HepG2 (cell line): Measurements from ENCODE around the gene CERT1. TPM values are rescaled to one million over a fixed set of nuclear protein-coding genes. Genes with fewer than 3 reads are reported as not detected.

Experiments
- AGO1 ChIP-seq: fragments of 200-400 bp; formaldehyde crosslinking; IDR thresholded peaks from 2 replicates; pipeline ENCODE4 v1.6.1; 2017; ENCODE audit warnings: mild to moderate bottlenecking, low read depth, low read length, moderate library complexity; ENCODE audit not compliant: poor library complexity, severe bottlenecking
- CENPT ChIP-seq: sonication (generic); formaldehyde crosslinking; IDR thresholded peaks from 2 replicates; pipeline ENCODE4 v1.8.0; 2022; ENCODE audit warnings: low read depth, mild to moderate bottlenecking, moderate library complexity, missing genetic modification reagents
- FOXK2 ChIP-seq: fragments of 450-650 bp; IDR thresholded peaks from 2 replicates; pipeline ENCODE4 v1.6.1; 2016
- GTF3A ChIP-seq: sonication (generic); formaldehyde crosslinking; conservative IDR thresholded peaks from 2 replicates; pipeline ENCODE4 v1.4.0; 2020; ENCODE audit warnings: mild to moderate bottlenecking, missing genetic modification reagents
- HDAC2 ChIP-seq: sonication (generic); formaldehyde crosslinking; IDR thresholded peaks from 2 replicates; pipeline ENCODE4 v1.4.0; 2020; ENCODE audit warnings: missing genetic modification reagents
- KLF15 ChIP-seq: sonication (generic); formaldehyde crosslinking; IDR thresholded peaks from 2 replicates; pipeline ENCODE4 v1.8.1; 2023; ENCODE audit warnings: borderline replicate concordance, mild to moderate bottlenecking, inconsistent platforms, missing genetic modification reagents, mixed read lengths
- MAZ ChIP-seq, 2 experiments: sonication (generic) in 1 of 2; formaldehyde crosslinking in 1 of 2; IDR thresholded peaks; 2 replicates each; pipeline versions ENCODE4 v1.5.0 to v1.6.1; 2012 to 2020; ENCODE audit warnings: low read depth in 2 of 2, mild to moderate bottlenecking in 2 of 2, borderline replicate concordance in 1 of 2, improper control_type of control experiment in 1 of 2, low read length in 1 of 2, missing genetic modification reagents in 1 of 2, moderate library complexity in 1 of 2
- MIER2 ChIP-seq: IDR thresholded peaks from 2 replicates; pipeline ENCODE4 v1.6.1; 2016; ENCODE audit warnings: missing biosample characterization, missing genetic modification reagents
- POLR2AphosphoS5 ChIP-seq: IDR thresholded peaks from 2 replicates; pipeline ENCODE4 v1.6.1; 2012; ENCODE audit warnings: low read depth, low read length
- PPARG ChIP-seq: conservative IDR thresholded peaks from 2 replicates; pipeline ENCODE4 v1.6.1; 2016; ENCODE audit warnings: missing biosample characterization, missing genetic modification reagents
- SKI ChIP-seq: fragments of 450-650 bp; IDR thresholded peaks from one replicate; pipeline ENCODE4 v1.6.1; 2018; ENCODE audit warnings: mild to moderate bottlenecking; ENCODE audit not compliant: partially characterized antibody
- SOX13 ChIP-seq, 3 experiments: fragments of 450-650 bp in 1 of 3; sonication (generic) in 1 of 3; formaldehyde crosslinking in 1 of 3; IDR thresholded peaks in 2 of 3; conservative IDR thresholded peaks in 1 of 3; 2 replicates each; pipeline versions ENCODE4 v1.5.0 to v1.6.1; 2016 to 2020; ENCODE audit warnings: antibody characterized with exemption in 1 of 3, mild to moderate bottlenecking in 1 of 3, missing compliant biosample characterization in 1 of 3, missing genetic modification reagents in 1 of 3, moderate library complexity in 1 of 3
- TBX3 ChIP-seq: fragments of 450-650 bp; IDR thresholded peaks from 2 replicates; pipeline ENCODE4 v1.6.1; 2017; ENCODE audit warnings: antibody characterized with exemption, mild to moderate bottlenecking, inconsistent platforms, borderline replicate concordance
- TCF7L2 ChIP-seq: IDR thresholded peaks from 2 replicates; pipeline ENCODE4 v1.6.1; 2011; ENCODE audit warnings: mild to moderate bottlenecking, low read depth, low read length, moderate library complexity
- ZMAT3 ChIP-seq: sonication (generic); formaldehyde crosslinking; conservative IDR thresholded peaks from 2 replicates; pipeline ENCODE4 v1.7.0; 2021; ENCODE audit warnings: missing genetic modification reagents
- polyA plus RNA-seq, 8 experiments: library from polyadenylated mRNA; depleted of rRNA in 3 of 8; stranded (reverse) in 7 of 8; unstranded in 1 of 8; fragments of >200 nt; fragmentation: Illumina TruSeq in 4 of 8; extraction: Trizol in 4 of 8; gene quantifications; 2 replicates each; pipeline versions ENCODE4 v1.2.1 to v1.2.3, GENCODE V29; 2011 to 2016; ENCODE audit warnings: low read depth in 4 of 8, missing spikeins in 1 of 8, mixed read lengths in 1 of 8; ENCODE audit not compliant: insufficient read depth in 1 of 8
- total RNA-seq, 5 experiments: library from RNA; depleted of rRNA; stranded (reverse); fragments of >200 nt; fragmentation: Illumina TruSeq; extraction: Trizol; gene quantifications; 2 replicates each; pipeline ENCODE4 v1.2.3, GENCODE V29; 2016; ENCODE audit warnings: low read depth in 1 of 5
- TF ChIP-seq, protein P1 (sequence below): sonication (generic); formaldehyde crosslinking; IDR thresholded peaks from 2 replicates; pipeline ENCODE4 v1.4.0; 2020; ENCODE audit warnings: missing genetic modification reagents, borderline replicate concordance
- TF ChIP-seq, protein P2 (sequence below): sonication (generic); formaldehyde crosslinking; IDR thresholded peaks from 2 replicates; pipeline ENCODE4 v1.5.1; 2020; ENCODE audit warnings: mild to moderate bottlenecking, moderate library complexity, missing genetic modification reagents
- TF ChIP-seq, protein P3 (sequence below): IDR thresholded peaks from 2 replicates; pipeline ENCODE4 v1.6.1; 2018; ENCODE audit warnings: missing genetic modification reagents
- TF ChIP-seq, protein P4 (sequence below): sonication (generic); formaldehyde crosslinking; IDR thresholded peaks from 2 replicates; pipeline ENCODE4 v1.8.1; 2023; ENCODE audit warnings: mild to moderate bottlenecking, inconsistent platforms, moderate library complexity, missing genetic modification reagents, borderline replicate concordance

Gene CERT1
- total and polyA plus RNA-seq, 2 of the 13 experiments (the other 11 are each of a cell fraction or from before 2014, with no cell fraction given), result 8.2 to 12.7 TPM

DNA sequence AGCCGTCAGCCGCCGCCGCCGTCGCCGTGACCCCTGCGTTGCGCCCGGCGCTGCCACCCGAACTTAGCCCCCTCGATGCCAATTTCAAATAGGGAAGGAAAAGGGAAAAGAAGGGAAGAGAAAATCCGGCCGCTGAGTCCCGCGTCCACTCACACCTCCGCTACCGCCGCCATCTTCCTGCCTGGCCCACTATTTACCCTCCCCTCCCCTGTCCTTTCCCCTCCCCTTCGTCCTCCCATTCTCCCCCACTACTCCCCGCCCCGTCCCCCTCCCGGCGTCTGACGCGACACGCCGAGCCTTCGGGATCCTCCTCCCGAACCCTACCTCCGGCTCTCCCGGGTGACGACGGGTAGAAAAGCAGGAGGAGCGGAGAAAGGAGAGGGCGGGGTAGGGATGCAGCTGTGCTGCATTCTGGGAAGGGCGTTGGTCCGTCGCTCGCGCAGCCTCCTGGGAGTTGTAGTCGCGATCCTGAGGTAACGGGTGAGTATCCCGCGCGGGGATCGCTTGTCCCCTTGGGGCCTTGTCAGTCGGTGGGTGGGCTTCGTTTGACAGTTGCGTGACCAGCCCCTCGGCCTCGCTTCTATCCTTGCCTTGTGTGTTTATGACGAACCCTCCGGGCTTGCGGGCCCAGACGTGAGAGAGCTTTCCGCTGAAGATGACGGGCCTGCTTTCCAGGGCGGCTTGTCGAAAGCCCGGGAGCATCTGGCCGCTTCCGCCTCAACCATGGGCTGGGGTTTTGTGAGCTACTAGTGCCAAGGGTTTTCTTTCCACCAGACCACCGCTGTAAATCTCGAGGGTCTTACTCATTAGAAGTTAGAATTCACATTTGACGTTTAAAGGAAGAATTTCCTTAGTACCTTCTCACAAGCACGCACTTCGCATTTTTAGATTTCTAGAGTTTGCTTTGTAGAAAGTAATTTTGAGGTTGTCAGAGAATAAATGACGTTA lies at the start of gene CERT1, which contains the start of gene POLK (continued):
- TF ChIP-seq TCF7L2, result no peak
- TF ChIP-seq AGO1, result no peak
- no peak for TF ChIP-seq PPARG (CRISPR knock-in tag)
- no peak for TF ChIP-seq SOX13 (IDR thresholded peaks at IDR 0.05)
- TF ChIP-seq SOX13 (CRISPR knock-in tag; conservative IDR thresholded peaks at IDR 0.05 in 1 of 2, IDR thresholded peaks at IDR 0.05 in 1 of 2), result peak in 1 of 2 experiments; percentile 30; a peak in 1 of 4 replicates
- no peak for TF ChIP-seq GTF3A (CRISPR knock-in tag)
- TF ChIP-seq, protein P1, sequence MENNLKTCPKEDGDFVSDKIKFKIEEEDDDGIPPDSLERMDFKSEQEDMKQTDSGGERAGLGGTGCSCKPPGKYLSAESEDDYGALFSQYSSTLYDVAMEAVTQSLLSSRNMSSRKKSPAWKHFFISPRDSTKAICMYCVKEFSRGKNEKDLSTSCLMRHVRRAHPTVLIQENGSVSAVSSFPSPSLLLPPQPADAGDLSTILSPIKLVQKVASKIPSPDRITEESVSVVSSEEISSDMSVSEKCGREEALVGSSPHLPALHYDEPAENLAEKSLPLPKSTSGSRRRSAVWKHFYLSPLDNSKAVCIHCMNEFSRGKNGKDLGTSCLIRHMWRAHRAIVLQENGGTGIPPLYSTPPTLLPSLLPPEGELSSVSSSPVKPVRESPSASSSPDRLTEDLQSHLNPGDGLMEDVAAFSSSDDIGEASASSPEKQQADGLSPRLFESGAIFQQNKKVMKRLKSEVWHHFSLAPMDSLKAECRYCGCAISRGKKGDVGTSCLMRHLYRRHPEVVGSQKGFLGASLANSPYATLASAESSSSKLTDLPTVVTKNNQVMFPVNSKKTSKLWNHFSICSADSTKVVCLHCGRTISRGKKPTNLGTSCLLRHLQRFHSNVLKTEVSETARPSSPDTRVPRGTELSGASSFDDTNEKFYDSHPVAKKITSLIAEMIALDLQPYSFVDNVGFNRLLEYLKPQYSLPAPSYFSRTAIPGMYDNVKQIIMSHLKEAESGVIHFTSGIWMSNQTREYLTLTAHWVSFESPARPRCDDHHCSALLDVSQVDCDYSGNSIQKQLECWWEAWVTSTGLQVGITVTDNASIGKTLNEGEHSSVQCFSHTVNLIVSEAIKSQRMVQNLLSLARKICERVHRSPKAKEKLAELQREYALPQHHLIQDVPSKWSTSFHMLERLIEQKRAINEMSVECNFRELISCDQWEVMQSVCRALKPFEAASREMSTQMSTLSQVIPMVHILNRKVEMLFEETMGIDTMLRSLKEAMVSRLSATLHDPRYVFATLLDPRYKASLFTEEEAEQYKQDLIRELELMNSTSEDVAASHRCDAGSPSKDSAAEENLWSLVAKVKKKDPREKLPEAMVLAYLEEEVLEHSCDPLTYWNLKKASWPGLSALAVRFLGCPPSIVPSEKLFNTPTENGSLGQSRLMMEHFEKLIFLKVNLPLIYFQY (CRISPR knock-in tag), result peak; percentile 38; the same call in 1 of the 2 replicates
- peak; percentile 77; the same call in 1 of the 2 replicates for TF ChIP-seq ZMAT3 (CRISPR knock-in tag)
- no peak for TF ChIP-seq KLF15
- peak; percentile 41 for TF ChIP-seq SKI
- TF ChIP-seq HDAC2 (CRISPR knock-in tag), result peak; percentile 68
- TF ChIP-seq, protein P2, sequence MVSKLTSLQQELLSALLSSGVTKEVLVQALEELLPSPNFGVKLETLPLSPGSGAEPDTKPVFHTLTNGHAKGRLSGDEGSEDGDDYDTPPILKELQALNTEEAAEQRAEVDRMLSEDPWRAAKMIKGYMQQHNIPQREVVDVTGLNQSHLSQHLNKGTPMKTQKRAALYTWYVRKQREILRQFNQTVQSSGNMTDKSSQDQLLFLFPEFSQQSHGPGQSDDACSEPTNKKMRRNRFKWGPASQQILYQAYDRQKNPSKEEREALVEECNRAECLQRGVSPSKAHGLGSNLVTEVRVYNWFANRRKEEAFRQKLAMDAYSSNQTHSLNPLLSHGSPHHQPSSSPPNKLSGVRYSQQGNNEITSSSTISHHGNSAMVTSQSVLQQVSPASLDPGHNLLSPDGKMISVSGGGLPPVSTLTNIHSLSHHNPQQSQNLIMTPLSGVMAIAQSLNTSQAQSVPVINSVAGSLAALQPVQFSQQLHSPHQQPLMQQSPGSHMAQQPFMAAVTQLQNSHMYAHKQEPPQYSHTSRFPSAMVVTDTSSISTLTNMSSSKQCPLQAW, result 0 out of 2 replicates have a peak, but pooled peaks have one; percentile 19
- TF ChIP-seq TBX3, result peak; percentile 29; the same call in 1 of the 2 replicates
- TF ChIP-seq POLR2AphosphoS5, result peak; percentile 93
- 0 out of 2 replicates have a peak, but pooled peaks have one; percentile 47 for TF ChIP-seq FOXK2
- TF ChIP-seq, protein P3, sequence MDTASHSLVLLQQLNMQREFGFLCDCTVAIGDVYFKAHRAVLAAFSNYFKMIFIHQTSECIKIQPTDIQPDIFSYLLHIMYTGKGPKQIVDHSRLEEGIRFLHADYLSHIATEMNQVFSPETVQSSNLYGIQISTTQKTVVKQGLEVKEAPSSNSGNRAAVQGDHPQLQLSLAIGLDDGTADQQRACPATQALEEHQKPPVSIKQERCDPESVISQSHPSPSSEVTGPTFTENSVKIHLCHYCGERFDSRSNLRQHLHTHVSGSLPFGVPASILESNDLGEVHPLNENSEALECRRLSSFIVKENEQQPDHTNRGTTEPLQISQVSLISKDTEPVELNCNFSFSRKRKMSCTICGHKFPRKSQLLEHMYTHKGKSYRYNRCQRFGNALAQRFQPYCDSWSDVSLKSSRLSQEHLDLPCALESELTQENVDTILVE, result no peak
- no peak for TF ChIP-seq CENPT
- TF ChIP-seq, protein P4, sequence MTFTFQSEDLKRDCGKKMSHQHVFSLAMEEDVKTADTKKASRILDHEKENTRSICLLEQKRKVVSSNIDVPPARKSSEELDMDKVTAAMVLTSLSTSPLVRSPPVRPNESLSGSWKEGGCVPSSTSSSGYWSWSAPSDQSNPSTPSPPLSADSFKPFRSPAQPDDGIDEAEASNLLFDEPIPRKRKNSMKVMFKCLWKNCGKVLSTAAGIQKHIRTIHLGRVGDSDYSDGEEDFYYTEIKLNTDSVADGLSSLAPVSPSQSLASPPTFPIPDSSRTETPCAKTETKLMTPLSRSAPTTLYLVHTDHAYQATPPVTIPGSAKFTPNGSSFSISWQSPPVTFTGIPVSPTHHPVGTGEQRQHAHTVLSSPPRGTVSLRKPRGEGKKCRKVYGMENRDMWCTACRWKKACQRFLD (CRISPR knock-in tag), result no peak; the same call in 1 of the 2 replicates
- TF ChIP-seq MAZ (IDR thresholded peaks at IDR 0.05; ENCODE audit: borderline replicate concordance, low read depth, low read length), result peak; percentile 85
- TF ChIP-seq MAZ (CRISPR knock-in tag; IDR thresholded peaks at IDR 0.05; ENCODE audit: low read depth), result peak; percentile 90
- TF ChIP-seq MIER2 (CRISPR knock-in tag), result no peak
